ENCODE data around the gene SLC15A5.

The SLC15A5 gene

GRCh38 chr12:16171348-16171747 is 106.1 kb downstream of the SLC15A5 start:
- DNase-seq, result no peak

GRCh38 chr12:16168078-16168477 is 109.4 kb downstream of the SLC15A5 start:
- no peak for DNase-seq

- DNase-seq, result no peak
Measured at GRCh38 chr12:16166563-16167470, 110.7 kb downstream of the SLC15A5 start.

GRCh38 chr12:16165506-16165905 is 112.0 kb downstream of the SLC15A5 start:
- DNase-seq, result peak in 1 of 2 donors; percentile 28

- no peak for DNase-seq
Measured at GRCh38 chr12:16163901-16164300, 113.6 kb downstream of the SLC15A5 start.

GRCh38 chr12:16163146-16163545 is 114.3 kb downstream of the SLC15A5 start:
- DNase-seq, result no peak

- no peak for DNase-seq
Measured at GRCh38 chr12:16159571-16159970, 117.9 kb downstream of the SLC15A5 start.

- DNase-seq, result no peak
Measured at GRCh38 chr12:16158050-16158449, 119.4 kb downstream of the SLC15A5 start.

GRCh38 chr12:16155938-16156337 is 121.5 kb downstream of the SLC15A5 start:
- DNase-seq, result no peak

- no peak for DNase-seq
Measured at GRCh38 chr12:16154990-16155389, 122.5 kb downstream of the SLC15A5 start.

GRCh38 chr12:16152885-16153673 is 124.4 kb downstream of the SLC15A5 start:
- DNase-seq, result no peak

- no peak for DNase-seq
Measured at GRCh38 chr12:16150276-16150675, 127.2 kb downstream of the SLC15A5 start.

GRCh38 chr12:16148938-16149337 is 128.5 kb downstream of the SLC15A5 start:
- peak in 1 of 2 donors; percentile 67 for DNase-seq
